ENCODE results near the gene CD164L2.

CD164L2 gene

DNA sequence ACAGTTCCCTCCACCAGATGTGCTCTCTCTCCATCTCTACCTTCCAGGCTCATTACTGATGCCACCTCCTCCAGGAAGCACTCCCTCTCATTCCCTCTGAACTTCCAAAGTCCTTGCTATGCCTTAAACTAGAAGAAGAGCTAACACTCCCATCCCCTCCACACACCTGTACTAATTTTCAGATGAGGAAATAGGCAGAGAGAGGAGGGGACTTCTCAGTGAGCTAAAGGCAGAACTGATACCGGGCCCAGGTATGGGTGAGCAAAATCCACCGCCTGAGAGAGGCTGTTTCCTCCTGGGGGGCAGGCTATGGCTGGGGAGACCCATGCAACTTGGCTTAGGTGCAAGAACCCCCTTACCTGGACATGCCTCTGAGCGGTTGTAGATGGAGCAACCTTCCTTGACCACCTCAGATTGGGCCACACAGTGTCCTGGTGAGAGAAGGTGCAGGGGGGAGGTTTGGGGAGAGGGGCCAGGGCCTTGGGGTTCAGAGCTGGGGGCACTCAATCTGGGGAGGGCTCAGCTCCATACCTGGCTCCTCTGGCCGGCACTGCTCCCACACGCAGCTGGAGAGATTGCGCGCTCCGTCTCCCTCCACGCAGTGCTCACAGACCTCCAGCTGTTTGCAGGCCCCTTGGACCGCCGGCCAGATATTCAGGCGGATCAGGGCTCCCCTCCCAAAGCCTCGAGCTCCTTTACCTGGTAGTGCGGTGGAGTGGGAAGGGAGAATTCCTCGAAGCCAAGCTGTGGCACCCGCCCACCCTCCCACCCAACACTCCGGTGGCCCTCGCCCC is 967 bp downstream of the CD164L2 start:
- DNase-seq = no peak

DNA sequence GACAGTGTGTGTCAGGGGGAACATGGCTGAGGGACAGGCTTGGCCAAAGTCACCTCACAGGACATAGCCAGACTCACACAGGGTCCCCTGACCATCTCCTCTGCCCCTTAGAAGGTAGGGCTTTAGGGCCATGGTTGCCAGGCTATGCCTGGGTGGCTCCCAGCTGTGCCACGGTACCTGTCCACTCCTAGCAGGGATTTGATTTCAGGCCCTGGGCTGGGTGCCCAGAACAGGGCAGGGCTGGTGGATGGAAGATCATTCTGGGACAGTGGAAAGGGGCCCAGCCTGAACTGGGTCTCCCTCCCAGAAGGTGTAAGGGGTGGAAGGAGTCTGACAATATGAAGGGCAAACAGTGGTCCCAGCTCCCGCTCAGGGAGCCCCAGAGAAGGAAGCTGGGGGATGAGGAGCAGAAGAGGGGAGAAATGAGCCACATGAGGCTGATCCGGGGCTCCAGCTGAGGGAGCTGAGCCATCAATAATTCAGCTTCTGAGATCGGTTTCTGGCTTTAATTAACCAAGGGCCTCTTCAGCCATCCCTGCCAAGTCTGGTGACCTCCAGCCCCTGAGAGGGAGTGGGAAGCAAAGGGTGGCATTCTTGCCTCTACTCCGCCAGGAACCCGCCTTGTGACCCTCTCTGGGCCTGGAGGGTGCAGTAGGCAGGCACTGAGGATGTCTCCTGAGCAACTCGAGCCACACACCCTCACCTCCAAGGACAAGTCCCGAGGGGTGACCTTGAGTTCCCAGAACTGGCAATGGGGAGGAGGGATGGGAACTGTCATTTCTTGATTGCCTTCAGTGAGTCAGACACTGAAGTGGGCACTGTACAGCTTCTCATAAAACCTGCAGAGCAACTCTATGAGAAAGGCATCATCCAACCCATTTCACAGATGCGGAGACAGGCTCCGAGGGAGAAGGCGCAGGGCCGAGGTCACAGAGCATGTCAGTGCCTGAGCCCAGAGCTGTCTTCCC is 2.1 kb downstream of the CD164L2 start:
- no peak for DNase-seq

GRCh38 chr1:27380224-27380623 is 2.9 kb downstream of the CD164L2 start:
- no peak for DNase-seq

GRCh38 chr1:27379564-27380122 is 3.5 kb downstream of the CD164L2 start:
- DNase-seq = no peak

GRCh38 chr1:27377760-27378495 is 5.2 kb downstream of the CD164L2 start:
- no peak for DNase-seq

- DNase-seq = no peak
Observed at GRCh38 chr1:27374362-27375086, 8.6 kb downstream of the CD164L2 start, which contains the start of gene FCN3. Gene FCN3, minus strand, starts transcription at chr1:27374824. Its CDS starts 6 bp downstream, at chr1:27374818.

GRCh38 chr1:27372808-27373690 is 10.1 kb downstream of the CD164L2 start:
- no peak for DNase-seq

- no peak for DNase-seq
Observed at GRCh38 chr1:27372022-27372807, 10.9 kb downstream of the CD164L2 start.

GRCh38 chr1:27368869-27369582 is 14.1 kb downstream of the CD164L2 start:
- DNase-seq = no peak

GRCh38 chr1:27367160-27367650 is 15.9 kb downstream of the CD164L2 start:
- no peak for DNase-seq

- peak; percentile 38 for DNase-seq
Observed at GRCh38 chr1:27366411-27367159, 16.5 kb downstream of the CD164L2 start, which contains the start of gene MAP3K6. Gene MAP3K6, minus strand, starts transcription at chr1:27366961. Its CDS starts 364 bp downstream, at chr1:27366597.

DNA sequence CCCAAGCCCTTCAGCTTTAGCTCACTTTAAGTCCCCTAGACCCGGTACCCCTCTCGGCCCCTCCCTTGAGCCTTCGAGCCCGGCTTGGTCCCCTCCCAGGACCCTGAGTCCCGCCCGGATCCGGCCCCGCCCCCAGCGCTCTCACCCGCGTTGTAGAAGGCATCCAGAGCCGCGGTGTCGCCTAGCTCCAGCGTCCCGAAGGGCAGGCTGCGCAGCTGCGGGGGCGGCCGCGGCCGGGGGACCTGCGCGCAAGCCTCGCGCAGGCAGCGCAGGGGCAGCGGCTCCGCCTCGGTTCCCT is 17.1 kb downstream of the CD164L2 start:
- DNase-seq = peak; percentile 74

DNA sequence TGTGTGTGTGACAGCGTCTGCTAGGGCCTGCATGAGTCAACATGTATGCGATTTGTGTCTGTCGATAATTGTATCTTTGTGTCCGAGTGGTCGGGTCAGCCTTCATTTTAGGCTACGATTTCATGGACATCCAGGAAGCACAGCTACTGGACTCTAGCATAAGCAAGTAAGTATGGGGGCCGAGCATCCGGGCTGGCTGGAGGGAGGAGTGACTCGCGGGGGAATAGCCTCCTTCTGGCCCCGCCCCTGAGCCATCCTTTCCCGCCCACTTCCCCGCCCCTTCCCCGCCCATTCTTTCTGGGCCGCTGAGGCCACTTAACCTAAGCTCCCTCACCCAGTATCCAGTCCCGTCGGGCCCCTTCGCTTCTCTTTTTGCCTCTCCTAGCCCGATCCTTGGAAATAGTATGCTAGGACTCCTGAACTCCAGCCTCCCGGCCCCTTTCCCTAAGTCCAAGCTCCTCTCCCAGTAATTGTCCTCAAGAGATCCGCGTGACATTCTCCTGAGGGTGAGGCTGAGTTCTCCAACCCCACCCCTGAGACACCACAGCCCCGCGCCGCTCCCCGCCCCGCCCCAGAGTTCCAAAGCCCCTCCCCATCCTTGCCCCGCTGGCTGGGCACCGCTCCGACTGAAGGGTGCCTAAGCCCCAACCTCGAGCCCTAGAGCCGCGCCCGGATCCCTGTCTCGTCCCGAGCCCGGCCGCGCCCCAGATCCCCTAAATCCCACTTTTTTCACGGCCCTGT is 17.6 kb downstream of the CD164L2 start:
- DNase-seq = peak; percentile 74

- DNase-seq = no peak
Observed at GRCh38 chr1:27364696-27365371, 18.3 kb downstream of the CD164L2 start.

- no peak for DNase-seq
Observed at GRCh38 chr1:27363766-27364695, 19.1 kb downstream of the CD164L2 start.

DNA sequence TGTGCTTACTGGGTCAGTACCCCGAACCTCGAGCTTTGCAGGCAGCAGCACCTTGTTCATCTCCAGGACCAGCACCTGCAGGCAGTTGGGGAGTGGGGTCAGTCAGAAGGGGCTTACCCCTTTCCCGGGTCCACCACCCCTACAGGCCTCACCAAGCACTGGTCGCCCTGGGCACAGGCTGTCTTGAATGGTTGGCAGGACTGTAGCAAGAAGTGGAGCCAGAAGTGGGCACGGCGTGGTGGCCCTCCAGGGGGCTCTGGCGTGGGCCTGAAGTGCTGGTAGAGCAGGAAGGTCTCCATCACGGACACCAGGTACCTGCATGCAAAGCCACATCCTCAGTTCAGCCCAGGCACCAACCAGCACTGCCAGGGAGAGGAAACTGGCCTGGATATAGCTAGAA is 21.6 kb downstream of the CD164L2 start:
- no peak for DNase-seq
